Right atrium auricular region (tissue), 2 donors: Measurements from ENCODE around the gene EVI5. TPM values are rescaled to one million over a fixed set of nuclear protein-coding genes. Genes with fewer than 3 reads are reported as not detected.

Experiments
- DNase-seq: peaks from one replicate; pipeline ENCODE4 v3.0.0-alpha.2; 2019; ENCODE audit warnings: low spot score
- H3K27ac ChIP-seq, 2 donors: fragments of 200-600 bp; sonication (generic); 1 replicate in 1 of 2; 2 replicates in 1 of 2; pipeline ENCODE4 v1.5.1; 2016 to 2019
- H3K27me3 ChIP-seq, 2 donors: fragments of 200-600 bp; sonication (generic); one replicate each; pipeline versions ENCODE4 v1.5.1 to v1.6.0; 2017 to 2019
- H3K36me3 ChIP-seq: fragments of 200-600 bp; sonication (generic); one replicate; pipeline ENCODE4 v1.5.1; 2016
- H3K4me1 ChIP-seq, 2 donors: fragments of 200-600 bp; sonication (generic); one replicate each; pipeline versions ENCODE4 v1.5.1 to v1.6.0; 2017 to 2019
- H3K4me3 ChIP-seq, 2 donors: fragments of 200-600 bp; sonication (generic); 1 replicate in 1 of 2; 2 replicates in 1 of 2; pipeline ENCODE4 v1.5.1; 2017 to 2019; ENCODE audit warnings: mild to moderate bottlenecking in 1 of 2, moderate library complexity in 1 of 2
- H3K9me3 ChIP-seq, 2 donors: fragments of 200-600 bp; sonication (generic); one replicate each; pipeline ENCODE4 v1.5.1; 2019
- CTCF ChIP-seq, 2 donors: fragments of 200-600 bp; sonication (generic); IDR thresholded peaks; one replicate each; pipeline ENCODE4 v1.5.1; 2019; ENCODE audit warnings: antibody characterized with exemption in 2 of 2
- total RNA-seq, 2 donors: library from RNA; depleted of rRNA; stranded (reverse); fragments of >200 nt; gene quantifications; one replicate each; pipeline ENCODE4 v1.1.0, GENCODE V29; 2016

EVI5 gene
- total RNA-seq, 2 donors from 2014 or later, result 26.4 to 41.9 TPM

- no peaks in the 10 kb centered on the region for H3K27me3 ChIP-seq
- H3K4me3 ChIP-seq, result peak overlapping the region; percentile 79 to 91
- H3K9me3 ChIP-seq, result no peaks in the 10 kb centered on the region
- H3K4me1 ChIP-seq, result peaks cover 0 to 25% of the 10 kb centered on the region in 2 donors
- no peak for TF ChIP-seq CTCF (IDR thresholded peaks at IDR 0.05)
- H3K27ac ChIP-seq, result peak overlapping the region in 1 of 2 donors; percentile 95
- peaks cover 31% of the 10 kb centered on the region for H3K36me3 ChIP-seq
- no peak for DNase-seq
These were observed 46.5 kb upstream of the EVI5 start for GRCh38 chr1:92831368-92831761.

GRCh38 chr1:92826792-92827191, 41.9 kb upstream of the EVI5 start:
- Histone ChIP-seq H3K27ac (no peak overlapping the region), H3K27me3 (no peaks in the 10 kb centered on the region), H3K36me3 (no peaks in the 10 kb centered on the region), H3K9me3 (no peaks in the 10 kb centered on the region), H3K4me3 (no peak overlapping the region), H3K4me1 (no peaks in the 10 kb centered on the region)
- no peak for TF ChIP-seq CTCF (IDR thresholded peaks at IDR 0.05)
- no peak for DNase-seq

GRCh38 chr1:92822879-92823278, 38.0 kb upstream of the EVI5 start:
- H3K4me1 ChIP-seq, result no peaks in the 10 kb centered on the region
- no peaks in the 10 kb centered on the region for H3K36me3 ChIP-seq
- H3K27ac ChIP-seq, result no peak overlapping the region
- DNase-seq, result no peak
- no peak for TF ChIP-seq CTCF (IDR thresholded peaks at IDR 0.05)
- no peak overlapping the region for H3K4me3 ChIP-seq
- H3K27me3 ChIP-seq, result no peaks in the 10 kb centered on the region
- H3K9me3 ChIP-seq, result no peaks in the 10 kb centered on the region

GRCh38 chr1:92820551-92820950, 35.6 kb upstream of the EVI5 start:
- H3K27me3 ChIP-seq, result no peaks in the 10 kb centered on the region
- no peaks in the 10 kb centered on the region for H3K9me3 ChIP-seq
- TF ChIP-seq CTCF (IDR thresholded peaks at IDR 0.05), result no peak
- no peak overlapping the region for H3K27ac ChIP-seq
- H3K4me3 ChIP-seq, result no peak overlapping the region
- no peaks in the 10 kb centered on the region for H3K4me1 ChIP-seq
- no peaks in the 10 kb centered on the region for H3K36me3 ChIP-seq
- no peak for DNase-seq

GRCh38 chr1:92820024-92820423, 35.1 kb upstream of the EVI5 start:
- DNase-seq, result no peak
- H3K27ac ChIP-seq, result no peak overlapping the region
- no peaks in the 10 kb centered on the region for H3K9me3 ChIP-seq
- TF ChIP-seq CTCF (IDR thresholded peaks at IDR 0.05), result no peak
- no peaks in the 10 kb centered on the region for H3K4me1 ChIP-seq
- no peaks in the 10 kb centered on the region for H3K27me3 ChIP-seq
- H3K4me3 ChIP-seq, result no peak overlapping the region
- no peaks in the 10 kb centered on the region for H3K36me3 ChIP-seq

GRCh38 chr1:92817986-92818764, 33.3 kb upstream of the EVI5 start:
- no peak for DNase-seq
- H3K9me3 ChIP-seq, result no peaks in the 10 kb centered on the region

More at GRCh38 chr1:92817986-92818764, 33.3 kb upstream of the EVI5 start:
- H3K4me3 ChIP-seq, result no peak overlapping the region
- H3K36me3 ChIP-seq, result no peaks in the 10 kb centered on the region
- TF ChIP-seq CTCF (IDR thresholded peaks at IDR 0.05), result peak; percentile 64 to 78
- no peaks in the 10 kb centered on the region for H3K27me3 ChIP-seq
- H3K4me1 ChIP-seq, result no peaks in the 10 kb centered on the region
- H3K27ac ChIP-seq, result no peak overlapping the region
